OCI-LY7 (cell line): Measurements from ENCODE around the gene LAIR2.

Source experiments
- EZH2phosphoT487 ChIP-seq: fragments of 200-600 bp; sonication (generic); IDR thresholded peaks from 2 replicates; pipeline ENCODE4 v1.6.1; 2018; ENCODE audit warnings: low read depth, borderline replicate concordance, mild to moderate bottlenecking, mixed run types, antibody characterized with exemption, low read length, moderate library complexity, mixed read lengths
- TF ChIP-seq, protein P1 (sequence below): fragments of 200-600 bp; sonication (generic); conservative IDR thresholded peaks from 2 replicates; pipeline ENCODE4 v1.5.1; 2014; ENCODE audit warnings: mild to moderate bottlenecking, antibody characterized with exemption, low read length, moderate library complexity, mixed read lengths

- TF ChIP-seq, protein P1, sequence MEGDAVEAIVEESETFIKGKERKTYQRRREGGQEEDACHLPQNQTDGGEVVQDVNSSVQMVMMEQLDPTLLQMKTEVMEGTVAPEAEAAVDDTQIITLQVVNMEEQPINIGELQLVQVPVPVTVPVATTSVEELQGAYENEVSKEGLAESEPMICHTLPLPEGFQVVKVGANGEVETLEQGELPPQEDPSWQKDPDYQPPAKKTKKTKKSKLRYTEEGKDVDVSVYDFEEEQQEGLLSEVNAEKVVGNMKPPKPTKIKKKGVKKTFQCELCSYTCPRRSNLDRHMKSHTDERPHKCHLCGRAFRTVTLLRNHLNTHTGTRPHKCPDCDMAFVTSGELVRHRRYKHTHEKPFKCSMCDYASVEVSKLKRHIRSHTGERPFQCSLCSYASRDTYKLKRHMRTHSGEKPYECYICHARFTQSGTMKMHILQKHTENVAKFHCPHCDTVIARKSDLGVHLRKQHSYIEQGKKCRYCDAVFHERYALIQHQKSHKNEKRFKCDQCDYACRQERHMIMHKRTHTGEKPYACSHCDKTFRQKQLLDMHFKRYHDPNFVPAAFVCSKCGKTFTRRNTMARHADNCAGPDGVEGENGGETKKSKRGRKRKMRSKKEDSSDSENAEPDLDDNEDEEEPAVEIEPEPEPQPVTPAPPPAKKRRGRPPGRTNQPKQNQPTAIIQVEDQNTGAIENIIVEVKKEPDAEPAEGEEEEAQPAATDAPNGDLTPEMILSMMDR = no peak
- TF ChIP-seq EZH2phosphoT487 = no peak
Measured at GRCh38 chr19:54551293-54551692, 48.7 kb downstream of the LAIR2 start.
